ENCODE results near the gene SEPTIN10. TPM values are rescaled to one million over a fixed set of nuclear protein-coding genes. Genes with fewer than 3 reads are reported as not detected.
"Not testable (repeated sequence)": the region's sequence is repeated elsewhere in the genome, so short reads cannot be mapped to it uniquely, and the experiment has no call there.

Gene SEPTIN10
- total RNA-seq, 2 experiments from 2014 or later = 0.21 to 0.56 TPM

- no peaks in the 10 kb centered on the region for H3K36me3 Mint-ChIP-seq
- H3K4me3 Mint-ChIP-seq = no peak overlapping the region
- no peak for DNase-seq
- H3K4me1 Mint-ChIP-seq = no peaks in the 10 kb centered on the region
- no peaks in the 10 kb centered on the region for H3K9me3 Mint-ChIP-seq
- H3K27me3 Mint-ChIP-seq = peaks cover 4% of the 10 kb centered on the region
- no peak overlapping the region for H3K27ac Mint-ChIP-seq
Measured at GRCh38 chr2:109594246-109594885, 19.4 kb downstream of the SEPTIN10 start.

- no peak for DNase-seq
- no peak overlapping the region for H3K27ac Mint-ChIP-seq
- no peaks in the 10 kb centered on the region for H3K36me3 Mint-ChIP-seq
Measured at GRCh38 chr2:109592905-109593304, 20.9 kb downstream of the SEPTIN10 start.

GRCh38 chr2:109591206-109591605, 22.6 kb downstream of the SEPTIN10 start:
- H3K9me3 Mint-ChIP-seq = no peaks in the 10 kb centered on the region
- no peak overlapping the region for H3K27ac Mint-ChIP-seq
- no peaks in the 10 kb centered on the region for H3K36me3 Mint-ChIP-seq
- no peaks in the 10 kb centered on the region for H3K4me1 Mint-ChIP-seq
- no peak overlapping the region for H3K4me3 Mint-ChIP-seq
- no peak for DNase-seq
- peaks cover 4% of the 10 kb centered on the region for H3K27me3 Mint-ChIP-seq

More at GRCh38 chr2:109592905-109593304, 20.9 kb downstream of the SEPTIN10 start:
- Mint-ChIP-seq H3K9me3 (no peaks in the 10 kb centered on the region), H3K27me3 (peaks cover 4% of the 10 kb centered on the region), H3K4me1 (no peaks in the 10 kb centered on the region), H3K4me3 (no peak overlapping the region)

GRCh38 chr2:109586687-109587086, 27.1 kb downstream of the SEPTIN10 start:
- Mint-ChIP-seq H3K9me3 (no peaks in the 10 kb centered on the region), H3K27me3 (peaks cover 15% of the 10 kb centered on the region), H3K27ac (no peak overlapping the region), H3K36me3 (no peaks in the 10 kb centered on the region), H3K4me3 (no peak overlapping the region), H3K4me1 (no peaks in the 10 kb centered on the region)
- no peak for DNase-seq

- Mint-ChIP-seq H3K27ac (no peak overlapping the region), H3K27me3 (peaks cover 11% of the 10 kb centered on the region), H3K4me3 (no peak overlapping the region), H3K4me1 (no peaks in the 10 kb centered on the region), H3K36me3 (no peaks in the 10 kb centered on the region), H3K9me3 (no peaks in the 10 kb centered on the region)
- no peak for DNase-seq
Measured at GRCh38 chr2:109582928-109583895, 30.6 kb downstream of the SEPTIN10 start.

- not testable (repeated sequence) for H3K27me3 Mint-ChIP-seq, H3K4me1 Mint-ChIP-seq, DNase-seq, H3K9me3 Mint-ChIP-seq, H3K36me3 Mint-ChIP-seq, H3K4me3 Mint-ChIP-seq, H3K27ac Mint-ChIP-seq
Measured at GRCh38 chr2:109577630-109578029, 36.1 kb downstream of the SEPTIN10 start.

GRCh38 chr2:109575373-109575772, 38.4 kb downstream of the SEPTIN10 start:
- Mint-ChIP-seq H3K27ac (no peak overlapping the region), H3K27me3 (no peaks in the 10 kb centered on the region), H3K36me3 (no peaks in the 10 kb centered on the region), H3K9me3 (no peaks in the 10 kb centered on the region), H3K4me3 (no peak overlapping the region), H3K4me1 (no peaks in the 10 kb centered on the region)
- DNase-seq = no peak

GRCh38 chr2:109563980-109564550, 49.7 kb downstream of the SEPTIN10 start:
- no peak overlapping the region for H3K27ac Mint-ChIP-seq
- no peak overlapping the region for H3K4me3 Mint-ChIP-seq
- DNase-seq = no peak
- no peaks in the 10 kb centered on the region for H3K27me3 Mint-ChIP-seq
- H3K4me1 Mint-ChIP-seq = no peaks in the 10 kb centered on the region
- no peaks in the 10 kb centered on the region for H3K9me3 Mint-ChIP-seq
- H3K36me3 Mint-ChIP-seq = no peaks in the 10 kb centered on the region

GRCh38 chr2:109563288-109563687, 50.5 kb downstream of the SEPTIN10 start:
- Mint-ChIP-seq H3K4me3 (no peak overlapping the region), H3K9me3 (no peaks in the 10 kb centered on the region), H3K36me3 (no peaks in the 10 kb centered on the region), H3K4me1 (peaks cover 2% of the 10 kb centered on the region), H3K27me3 (no peaks in the 10 kb centered on the region), H3K27ac (no peak overlapping the region)
- DNase-seq = no peak

GRCh38 chr2:109562421-109562820, 51.3 kb downstream of the SEPTIN10 start:
- H3K27me3 Mint-ChIP-seq = no peaks in the 10 kb centered on the region
- no peaks in the 10 kb centered on the region for H3K36me3 Mint-ChIP-seq
- H3K27ac Mint-ChIP-seq = no peak overlapping the region
- H3K4me1 Mint-ChIP-seq = peaks cover 2% of the 10 kb centered on the region
- no peak overlapping the region for H3K4me3 Mint-ChIP-seq
- no peak for DNase-seq
- no peaks in the 10 kb centered on the region for H3K9me3 Mint-ChIP-seq

GRCh38 chr2:109560265-109560664, 53.5 kb downstream of the SEPTIN10 start:
- Mint-ChIP-seq H3K27me3 (peaks cover 7% of the 10 kb centered on the region), H3K4me1 (peaks cover 3% of the 10 kb centered on the region), H3K4me3 (no peak overlapping the region), H3K9me3 (no peaks in the 10 kb centered on the region), H3K36me3 (no peaks in the 10 kb centered on the region), H3K27ac (no peak overlapping the region)
- DNase-seq = no peak

GRCh38 chr2:109558076-109558882, 55.5 kb downstream of the SEPTIN10 start:
- Mint-ChIP-seq H3K27me3 (peaks cover 7% of the 10 kb centered on the region), H3K9me3 (no peaks in the 10 kb centered on the region), H3K4me1 (peaks cover 8% of the 10 kb centered on the region), H3K36me3 (no peaks in the 10 kb centered on the region), H3K4me3 (no peak overlapping the region), H3K27ac (no peak overlapping the region)
- no peak for DNase-seq

GRCh38 chr2:109557309-109557708, 56.5 kb downstream of the SEPTIN10 start:
- Mint-ChIP-seq H3K9me3 (no peaks in the 10 kb centered on the region), H3K4me1 (peaks cover 8% of the 10 kb centered on the region), H3K4me3 (no peak overlapping the region), H3K27ac (no peak overlapping the region), H3K27me3 (peaks cover 7% of the 10 kb centered on the region), H3K36me3 (no peaks in the 10 kb centered on the region)
- DNase-seq = no peak

GRCh38 chr2:109555346-109555900, 58.3 kb downstream of the SEPTIN10 start:
- Mint-ChIP-seq H3K27me3 (peaks cover 7% of the 10 kb centered on the region), H3K27ac (no peak overlapping the region), H3K9me3 (no peaks in the 10 kb centered on the region), H3K4me1 (peaks cover 8% of the 10 kb centered on the region), H3K36me3 (no peaks in the 10 kb centered on the region), H3K4me3 (no peak overlapping the region)
- no peak for DNase-seq

All from activated naive CD8-positive, alpha-beta T cell treated with anti-CD3 and anti-CD28 coated beads for 36 hours (primary cell).